KG1 (cell line): ENCODE measurements around the gene TCEANC.
"Not testable (repeated sequence)": the region's sequence is repeated elsewhere in the genome, so short reads cannot be mapped to it uniquely, and the experiment has no call there.

ENCODE experiments used
- DNase-seq: peaks from one replicate; lab custom pipeline; 2025; lab: John Stamatoyannopoulos, UW

Gene TCEANC

GRCh38 chrX:13658602-13659001, 5.7 kb downstream of the TCEANC start:
- peak; percentile 5 for DNase-seq

- no peak for DNase-seq
These were observed 6.1 kb downstream of the TCEANC start for GRCh38 chrX:13659063-13659462.

GRCh38 chrX:13661735-13662288, 8.9 kb downstream of the TCEANC start:
- DNase-seq = no peak

- DNase-seq = no peak
These were observed 9.4 kb downstream of the TCEANC start for GRCh38 chrX:13662355-13662791.

- DNase-seq = no peak
These were observed 11.1 kb downstream of the TCEANC start for GRCh38 chrX:13664020-13664419.

- DNase-seq = no peak
These were observed 13.9 kb downstream of the TCEANC start for GRCh38 chrX:13666836-13667235.

GRCh38 chrX:13667919-13668318, 15.0 kb downstream of the TCEANC start:
- no peak for DNase-seq

- no peak for DNase-seq
These were observed 16.4 kb downstream of the TCEANC start for GRCh38 chrX:13669246-13669737.

- not testable (repeated sequence) for DNase-seq
These were observed 16.8 kb downstream of the TCEANC start for GRCh38 chrX:13669755-13670154.

GRCh38 chrX:13670197-13670596, 17.3 kb downstream of the TCEANC start:
- no peak for DNase-seq

GRCh38 chrX:13673016-13673415, 20.1 kb downstream of the TCEANC start:
- no peak for DNase-seq

- no peak for DNase-seq
These were observed 23.9 kb downstream of the TCEANC start for GRCh38 chrX:13676885-13677284.

- not testable (repeated sequence) for DNase-seq
These were observed 26.8 kb downstream of the TCEANC start for GRCh38 chrX:13679700-13680099.

GRCh38 chrX:13681595-13681994, 28.7 kb downstream of the TCEANC start:
- DNase-seq = no peak

GRCh38 chrX:13684361-13684760, 31.4 kb downstream of the TCEANC start:
- no peak for DNase-seq

- DNase-seq = no peak
These were observed 32.3 kb downstream of the TCEANC start for GRCh38 chrX:13685126-13685763.

GRCh38 chrX:13687203-13687602, 34.3 kb downstream of the TCEANC start:
- DNase-seq = no peak

GRCh38 chrX:13688384-13688957, 35.5 kb downstream of the TCEANC start:
- DNase-seq = no peak

GRCh38 chrX:13688958-13689740, 36.2 kb downstream of the TCEANC start, which contains the start of gene RAB9A:
RAB9A (plus strand) TSS chrX:13689128; CDS start chrX:13708747, 19,619 bp downstream.
- peak; percentile 19 for DNase-seq

GRCh38 chrX:13689741-13690211, 36.8 kb downstream of the TCEANC start:
- no peak for DNase-seq

GRCh38 chrX:13690836-13691235, 37.9 kb downstream of the TCEANC start:
- no peak for DNase-seq

GRCh38 chrX:13691841-13692371, 39.0 kb downstream of the TCEANC start:
- DNase-seq = no peak
